Epidermal melanocyte (primary cell): ENCODE measurements around the gene FABP7.
A peak's percentile ranks its signal among the peaks of the same experiment; 100 is the strongest.

Source experiments
- DNase-seq: peaks from one replicate; pipeline ENCODE4 v3.0.0; 2011; ENCODE audit warnings: low spot score; ENCODE audit not compliant: insufficient read length

FABP7 gene

DNA sequence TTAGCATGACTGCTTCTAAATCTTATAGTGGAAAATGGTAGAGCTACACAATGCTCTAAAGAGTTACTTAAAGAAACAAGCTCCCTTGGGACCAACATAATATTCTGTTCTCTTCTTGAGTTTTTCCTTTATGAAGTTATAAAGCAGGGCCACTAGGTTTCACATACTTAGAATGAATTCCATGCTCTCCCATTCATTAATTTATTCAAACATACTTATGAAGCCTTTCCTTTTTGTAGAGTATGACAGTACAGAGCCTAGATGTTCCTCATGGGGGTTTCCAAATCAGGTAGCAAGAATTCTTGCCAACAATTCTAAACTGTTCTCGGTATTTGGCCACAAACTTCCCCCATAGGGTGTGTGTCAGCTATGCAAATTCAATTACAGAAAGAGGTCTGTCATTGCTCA is 20.6 kb upstream of the FABP7 start:
- no peak for DNase-seq

DNA sequence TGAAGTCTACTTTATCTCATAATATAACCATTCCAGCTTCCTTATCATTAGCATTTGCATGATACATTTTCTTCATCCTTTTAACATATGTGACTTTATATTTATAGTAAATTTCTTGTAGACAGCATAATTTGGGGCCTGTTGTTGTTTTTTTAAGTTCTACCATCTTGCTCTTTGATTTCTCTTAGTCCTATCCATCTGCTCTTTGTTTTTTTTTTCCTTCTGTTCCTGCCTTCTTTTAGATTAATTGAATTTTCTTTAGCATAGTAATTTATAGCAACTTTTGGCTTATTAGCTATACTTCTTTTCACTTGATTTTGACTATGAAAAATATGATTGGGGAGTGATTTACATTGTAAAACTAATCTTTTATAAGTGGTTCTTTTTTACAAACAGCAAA is 19.2 kb upstream of the FABP7 start:
- DNase-seq: no peak

DNA sequence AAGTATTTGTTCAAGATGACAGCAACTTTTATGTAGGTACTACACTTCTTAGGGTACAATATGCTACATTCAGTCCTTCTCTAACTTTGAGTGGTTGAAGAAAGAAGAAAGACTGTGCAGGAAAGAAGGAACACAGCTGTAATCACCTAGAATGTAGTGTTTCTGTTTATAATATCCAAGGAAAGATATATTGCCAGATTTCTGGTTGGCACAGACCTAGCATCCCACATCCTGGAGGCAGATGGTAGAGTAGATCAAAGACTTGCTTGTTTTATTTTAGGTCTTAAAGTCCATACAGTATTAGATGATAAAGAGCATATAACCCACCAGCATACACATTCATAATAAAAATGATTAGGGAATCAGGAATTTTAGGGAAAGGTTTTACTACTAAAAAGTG is 13.3 kb upstream of the FABP7 start:
- no peak for DNase-seq

DNA sequence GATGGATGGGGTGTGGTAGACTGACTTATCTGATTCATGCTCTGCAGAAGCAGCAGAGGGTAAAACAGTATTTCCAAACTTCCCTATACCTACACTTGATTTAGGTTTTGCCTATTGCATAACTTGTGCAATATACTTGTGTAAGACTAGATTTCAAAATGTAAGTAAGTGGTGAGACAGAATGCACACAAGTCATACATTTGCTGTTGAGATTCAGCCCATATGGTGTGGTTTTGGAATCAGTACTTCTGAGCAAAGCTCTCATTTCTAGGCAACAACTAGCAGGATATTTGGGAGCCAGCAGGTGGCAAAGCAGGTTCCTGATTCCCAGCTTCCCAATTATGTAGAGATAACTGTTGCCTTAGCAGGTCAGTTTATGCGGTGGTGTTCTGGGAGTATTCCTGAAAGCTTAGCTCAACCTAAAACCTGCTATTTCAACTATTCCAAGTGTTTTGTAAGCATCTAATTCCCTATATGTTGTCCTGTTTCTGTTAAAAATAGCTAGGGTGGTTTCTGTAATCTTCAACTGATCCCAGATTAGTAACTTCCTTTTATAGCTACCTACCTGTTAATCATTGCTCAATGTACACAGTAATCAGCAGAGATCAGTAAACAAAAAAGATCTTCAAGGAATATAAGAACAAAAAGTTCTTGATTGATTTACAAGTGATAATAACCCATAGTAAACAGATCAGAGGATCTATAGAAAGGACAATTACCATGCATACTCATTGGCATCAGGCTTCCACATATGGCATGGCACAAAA is 8.5 kb upstream of the FABP7 start:
- no peak for DNase-seq

DNA sequence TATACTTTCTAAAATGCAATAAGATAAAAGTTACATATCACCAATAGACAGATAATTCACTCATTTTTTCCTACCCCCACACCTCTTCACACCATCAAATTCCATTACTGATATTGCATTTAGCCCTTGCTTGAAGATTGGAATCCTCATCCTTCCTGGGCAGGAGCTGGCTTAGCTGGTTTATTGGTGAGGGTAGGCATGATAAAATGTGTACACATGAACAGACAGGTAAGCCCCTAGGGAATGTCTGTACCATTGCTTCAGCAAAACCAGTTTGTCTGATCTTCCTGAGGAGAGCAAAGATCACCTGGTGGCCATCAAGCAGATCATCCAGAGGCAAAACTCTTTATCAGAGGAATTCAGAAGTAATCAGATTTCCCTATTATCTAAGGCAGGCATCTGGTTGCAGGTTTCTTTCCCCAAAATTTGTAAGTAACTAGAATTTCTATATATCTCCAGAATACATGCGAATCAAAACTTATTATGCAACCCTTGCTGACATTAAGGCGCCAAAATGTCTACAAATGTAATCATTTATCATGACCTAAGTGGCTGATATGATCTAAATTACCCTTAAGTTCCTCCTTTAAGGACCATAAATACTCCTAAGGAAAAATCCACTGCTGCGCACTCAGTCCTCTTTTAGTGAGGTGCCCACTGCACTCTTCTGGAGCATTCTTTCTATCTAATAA is 6.6 kb upstream of the FABP7 start:
- DNase-seq: no peak

DNA sequence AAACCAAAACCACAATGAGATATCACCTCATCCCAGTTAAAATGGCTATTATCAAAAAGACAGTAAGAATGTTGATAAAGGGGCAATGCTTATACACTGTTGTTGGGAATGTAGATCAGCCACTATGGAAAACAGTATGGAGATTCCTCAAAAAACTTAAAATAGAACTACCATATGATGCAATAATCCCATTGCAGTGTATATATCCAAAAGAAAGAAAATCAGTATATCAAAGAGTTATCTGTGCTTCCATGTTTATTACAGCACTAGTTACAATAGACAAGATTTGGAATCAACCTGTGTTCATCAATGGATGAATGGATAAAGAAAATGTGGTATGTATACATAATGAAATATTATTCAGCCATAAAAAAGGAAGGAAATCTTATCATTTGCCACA is 3.5 kb upstream of the FABP7 start:
- no peak for DNase-seq

DNA sequence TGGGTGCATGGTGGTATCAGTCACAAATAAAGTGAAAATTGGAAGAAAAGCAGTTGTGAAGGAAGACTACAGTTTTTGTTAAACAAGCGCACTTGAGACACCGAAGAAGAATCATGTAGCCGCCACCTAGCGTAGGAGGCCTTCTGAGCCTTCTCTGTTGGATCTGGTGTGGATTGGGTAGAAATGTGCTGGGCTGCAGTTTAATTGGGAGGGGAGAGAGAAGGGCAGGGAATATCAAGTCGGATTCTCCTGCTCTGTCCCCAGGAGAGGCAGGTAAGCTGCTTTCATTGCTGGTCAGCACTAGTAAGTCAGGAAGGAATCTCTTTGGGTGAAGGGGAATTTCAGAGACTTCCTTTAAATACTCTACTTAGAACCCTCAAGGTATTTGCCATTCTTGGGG is 1.2 kb upstream of the FABP7 start:
- DNase-seq: no peak

DNA sequence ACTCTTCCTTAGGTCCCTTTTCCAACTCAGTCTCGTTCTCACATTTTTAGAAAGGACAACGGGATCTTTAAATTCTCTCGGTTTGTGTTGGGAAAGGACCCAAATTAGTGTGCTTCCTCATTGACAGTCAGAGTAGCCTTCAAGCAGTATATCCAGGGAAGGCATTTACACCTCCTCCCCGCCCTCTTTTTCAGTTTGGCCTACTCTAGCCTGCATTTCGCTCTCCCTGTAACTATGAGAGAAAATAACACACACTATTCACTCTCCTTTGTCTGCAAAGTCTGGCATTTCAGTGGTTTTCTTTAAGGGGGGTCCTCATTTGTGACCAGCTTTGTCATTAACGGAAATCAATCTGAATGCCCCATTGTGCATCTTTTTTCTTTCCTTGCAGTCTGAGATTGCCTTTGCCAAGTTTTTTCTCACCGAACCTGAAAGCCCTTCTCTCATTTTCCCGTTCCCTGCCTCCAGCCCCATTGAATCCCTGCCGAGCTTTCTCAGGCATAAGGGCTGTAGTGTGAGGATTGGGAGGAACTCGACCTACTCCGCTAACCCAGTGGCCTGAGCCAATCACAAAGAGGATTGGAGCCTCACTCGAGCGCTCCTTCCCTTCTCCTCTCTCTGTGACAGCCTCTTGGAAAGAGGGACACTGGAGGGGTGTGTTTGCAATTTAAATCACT is 393 bp upstream of the FABP7 start:
- no peak for DNase-seq

DNA sequence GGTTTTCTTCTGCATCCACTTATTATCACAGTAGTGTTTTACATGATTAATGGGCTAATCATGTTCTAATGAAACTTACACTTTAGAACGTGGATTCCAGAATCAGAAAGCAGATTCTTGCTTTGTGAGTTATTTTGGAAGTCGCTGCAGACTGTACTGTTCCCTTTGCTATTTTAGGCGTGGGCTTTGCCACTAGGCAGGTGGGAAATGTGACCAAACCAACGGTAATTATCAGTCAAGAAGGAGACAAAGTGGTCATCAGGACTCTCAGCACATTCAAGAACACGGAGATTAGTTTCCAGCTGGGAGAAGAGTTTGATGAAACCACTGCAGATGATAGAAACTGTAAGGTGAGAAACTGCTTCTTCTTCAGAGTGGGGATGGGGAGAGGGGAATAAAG is 598 bp downstream of the FABP7 start:
- no peak for DNase-seq

DNA sequence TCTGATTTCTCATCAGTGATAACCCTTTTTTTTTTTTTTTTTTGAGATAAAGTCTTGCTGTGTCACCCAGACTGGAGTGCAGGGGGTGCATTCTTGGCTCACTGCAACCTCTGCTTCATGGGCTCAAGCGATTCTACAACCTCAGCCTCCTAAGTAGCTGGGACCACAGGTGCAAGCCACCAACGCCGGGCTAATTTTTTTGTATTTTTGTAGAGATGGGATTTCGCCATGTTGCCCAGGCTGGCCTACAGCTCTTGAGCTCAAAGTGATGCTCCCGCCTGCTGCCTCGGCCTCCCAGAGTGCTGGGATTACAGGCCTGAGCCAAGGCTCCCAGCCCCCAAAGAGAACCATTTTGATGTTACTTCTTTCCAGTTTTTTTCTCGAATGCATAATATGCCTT is 2.2 kb downstream of the FABP7 start:
- DNase-seq: no peak

DNA sequence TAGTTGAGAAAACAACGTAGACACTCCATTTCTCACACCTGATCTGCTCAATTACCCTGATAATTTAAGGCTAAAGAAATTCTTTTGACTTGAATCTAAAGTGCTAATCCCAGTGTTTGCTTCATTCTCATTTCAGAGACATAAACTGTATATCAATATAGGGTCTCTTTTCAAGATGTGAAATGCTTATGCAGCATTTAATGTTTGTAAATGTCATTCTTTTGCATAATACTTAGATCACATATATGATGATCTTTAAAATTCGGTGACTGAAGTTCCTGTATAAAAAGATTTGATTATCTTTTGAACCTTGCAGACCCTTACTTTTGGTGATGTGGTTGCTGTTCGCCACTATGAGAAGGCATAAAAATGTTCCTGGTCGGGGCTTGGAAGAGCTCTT is 3.9 kb downstream of the FABP7 start:
- no peak for DNase-seq

DNA sequence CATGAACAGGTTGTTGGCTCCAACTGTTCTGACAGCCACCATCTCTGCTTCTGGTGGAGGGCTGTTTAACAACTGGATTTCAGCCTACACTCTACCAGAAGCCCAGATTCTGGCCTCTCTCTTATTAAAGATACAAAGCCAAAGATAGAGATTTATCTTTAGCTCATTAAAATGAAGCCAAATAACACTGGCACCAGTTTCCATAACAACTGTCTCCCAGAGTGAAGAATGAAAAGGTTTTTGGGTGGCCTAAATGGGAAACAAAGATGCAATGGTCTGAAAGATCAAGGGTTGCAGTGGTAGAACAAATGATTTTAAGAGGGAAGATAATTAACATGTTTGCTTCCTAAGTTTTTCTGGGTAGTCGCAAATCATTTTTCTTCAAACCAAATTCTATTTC is 6.4 kb downstream of the FABP7 start:
- DNase-seq: no peak

DNA sequence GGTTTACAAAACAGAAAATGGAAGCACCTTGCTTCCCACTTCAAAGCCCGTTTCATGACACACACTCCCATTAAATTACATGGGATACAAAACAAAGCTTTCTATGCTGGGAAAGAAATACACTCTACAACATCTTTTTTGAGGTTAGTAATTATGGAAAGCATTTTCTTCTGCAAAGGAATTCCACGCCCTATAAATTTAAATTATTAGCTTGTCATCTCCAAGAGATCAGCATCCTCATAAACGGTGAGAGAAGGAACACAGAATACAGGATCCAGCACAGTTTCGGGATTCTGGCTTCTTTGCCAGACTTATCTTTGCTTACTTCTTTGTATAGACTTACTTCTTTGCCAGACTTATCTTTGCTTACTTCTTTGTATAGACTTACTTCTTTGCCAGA is 8.2 kb downstream of the FABP7 start:
- no peak for DNase-seq

DNA sequence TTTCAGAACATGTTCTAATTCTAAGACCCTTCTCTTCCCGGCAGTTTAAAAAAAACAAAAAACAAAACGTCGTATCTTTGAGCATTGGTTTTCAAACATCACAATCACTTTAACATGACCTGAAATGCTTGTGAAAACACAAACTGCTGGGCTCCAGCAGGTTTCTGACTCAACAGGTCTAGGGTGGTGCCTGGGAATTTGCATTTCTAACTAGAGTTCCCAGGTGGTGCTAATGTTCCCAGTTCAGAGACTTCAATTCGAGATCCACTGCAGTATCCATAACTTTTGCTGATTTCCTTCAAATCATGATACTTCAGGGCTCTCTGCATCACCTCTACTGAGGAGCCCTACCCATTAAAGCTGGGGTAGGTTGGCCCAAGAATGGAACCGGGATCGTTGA is 8.7 kb downstream of the FABP7 start:
- no peak for DNase-seq

DNA sequence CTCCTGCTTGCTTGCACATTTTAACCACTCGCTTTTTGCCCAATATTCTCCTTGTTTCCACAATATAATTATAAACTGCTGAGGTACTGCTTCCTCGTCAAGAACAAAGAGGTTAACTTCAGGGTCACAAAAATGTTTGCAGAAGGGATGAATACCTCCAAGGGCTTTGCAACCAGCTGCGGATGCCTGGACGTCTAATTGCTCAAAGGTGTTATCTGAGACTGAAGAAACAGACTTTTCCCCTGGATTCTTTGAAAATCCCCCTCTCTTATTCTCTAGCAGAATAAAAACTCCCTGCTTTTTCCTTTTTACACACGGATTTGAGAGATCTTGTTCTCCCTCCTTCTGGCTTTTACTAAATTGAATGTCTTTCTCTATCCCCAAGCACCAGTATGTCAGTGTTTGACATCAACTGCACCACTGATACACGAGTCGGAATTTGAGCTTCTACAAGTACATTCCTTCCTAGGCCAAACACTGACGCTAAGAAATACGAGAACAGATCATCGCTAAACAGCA is 9.2 kb downstream of the FABP7 start:
- peak; percentile 29 for DNase-seq

DNA sequence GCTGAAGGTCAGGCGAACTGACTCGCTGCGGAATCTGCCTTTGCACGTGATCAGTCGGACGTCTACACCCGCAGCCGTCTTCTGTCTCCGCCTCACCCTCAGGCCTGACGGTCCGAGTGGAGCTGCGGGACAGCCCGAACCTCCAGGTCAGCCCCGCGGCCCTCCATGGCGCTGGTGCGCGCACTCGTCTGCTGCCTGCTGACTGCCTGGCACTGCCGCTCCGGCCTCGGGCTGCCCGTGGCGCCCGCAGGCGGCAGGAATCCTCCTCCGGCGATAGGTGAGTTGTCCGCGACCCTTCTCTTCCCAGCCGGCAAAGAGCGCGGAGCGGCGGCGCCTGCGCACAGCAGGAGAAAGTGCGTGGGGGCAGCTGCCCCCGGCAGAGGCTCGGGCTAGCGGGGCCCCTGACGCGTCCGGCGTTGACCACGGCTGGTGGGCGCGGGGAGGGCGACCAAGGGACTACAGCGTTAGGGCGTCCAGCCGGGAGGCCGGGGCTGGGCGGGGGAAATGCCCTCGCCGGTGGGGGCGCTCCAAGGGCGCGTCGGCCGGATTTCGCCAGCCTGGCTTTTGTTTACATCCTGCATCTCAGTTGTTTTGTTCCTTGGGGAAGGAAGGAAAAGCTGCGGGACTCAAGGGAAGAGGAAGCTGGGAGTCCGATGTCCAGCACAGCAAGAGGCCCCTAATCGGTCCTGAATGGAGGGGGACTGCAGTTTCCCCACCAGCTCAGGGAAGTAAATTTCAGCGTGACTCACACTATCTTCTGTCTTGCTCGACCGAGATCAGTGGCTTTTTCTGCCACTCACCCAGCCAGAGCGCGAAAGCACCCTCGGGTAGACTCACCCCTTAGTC is 9.9 kb downstream of the FABP7 start, which contains the start of gene SMPDL3A:
Gene SMPDL3A (plus strand): TSS at position 77 of the 846 bp plus-strand sequence. CDS start 89 bp downstream, at position 166.
- peak; percentile 57 for DNase-seq

DNA sequence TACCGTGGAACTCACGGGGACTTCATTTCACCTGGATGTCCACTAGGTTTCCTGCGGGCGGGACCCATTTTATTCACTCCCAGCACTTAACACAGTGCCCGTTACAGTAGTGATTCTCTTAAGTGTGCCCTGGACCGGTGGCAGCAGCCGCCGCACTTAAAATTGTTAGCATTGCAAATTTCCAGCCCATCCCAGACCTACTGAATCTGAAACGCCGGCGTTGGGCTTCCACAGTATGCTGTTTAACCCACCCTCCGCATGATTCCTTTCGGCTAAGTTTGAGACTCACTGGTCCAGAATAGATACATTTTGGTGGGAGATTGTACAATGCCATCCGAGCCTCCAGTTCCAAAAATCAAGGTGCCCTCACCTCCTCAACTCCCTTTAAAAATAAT is 10.5 kb downstream of the FABP7 start:
- DNase-seq: no peak

DNA sequence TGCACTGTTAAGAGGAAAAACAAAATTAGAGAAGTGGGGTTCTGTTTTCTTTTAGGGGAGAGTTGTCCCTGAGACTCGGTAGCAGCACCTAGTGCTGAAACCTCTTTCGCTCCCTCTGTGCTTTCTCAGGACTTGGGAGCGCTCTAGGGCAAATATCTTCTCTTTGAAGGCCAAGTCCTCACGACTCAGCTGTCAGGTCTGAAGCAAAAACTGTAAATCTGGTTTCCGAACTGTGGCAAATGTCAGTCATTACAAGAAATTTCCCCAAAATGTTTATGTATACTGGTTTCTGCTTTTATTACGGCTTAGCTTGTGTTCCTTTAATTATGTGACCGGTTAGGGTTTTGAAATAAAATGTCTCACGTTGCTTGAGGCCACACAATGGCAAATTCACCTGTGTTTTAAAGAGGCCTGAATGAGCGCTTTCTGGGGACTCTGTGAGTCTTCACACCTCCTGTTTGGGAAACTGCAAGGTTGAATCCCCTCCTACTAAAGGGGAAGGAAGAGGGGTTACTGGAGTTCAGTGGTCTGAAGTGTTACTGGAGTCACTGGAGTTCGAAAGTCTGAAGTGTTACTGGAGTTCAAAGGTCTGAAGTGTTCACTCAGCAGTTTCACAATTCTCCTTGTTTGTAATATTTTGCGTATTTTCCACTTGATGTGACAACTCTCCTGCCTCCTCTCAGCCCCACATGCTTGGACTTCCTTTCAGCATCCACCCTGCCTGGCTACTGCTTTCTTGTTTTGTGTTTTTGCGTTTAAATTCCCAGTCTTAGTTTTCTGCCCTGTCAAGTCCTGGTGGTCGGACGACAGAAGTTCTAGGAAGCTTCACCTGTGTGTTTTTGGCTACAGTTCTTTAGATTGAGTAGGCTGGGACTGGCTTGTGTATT is 11.2 kb downstream of the FABP7 start:
- DNase-seq: no peak

DNA sequence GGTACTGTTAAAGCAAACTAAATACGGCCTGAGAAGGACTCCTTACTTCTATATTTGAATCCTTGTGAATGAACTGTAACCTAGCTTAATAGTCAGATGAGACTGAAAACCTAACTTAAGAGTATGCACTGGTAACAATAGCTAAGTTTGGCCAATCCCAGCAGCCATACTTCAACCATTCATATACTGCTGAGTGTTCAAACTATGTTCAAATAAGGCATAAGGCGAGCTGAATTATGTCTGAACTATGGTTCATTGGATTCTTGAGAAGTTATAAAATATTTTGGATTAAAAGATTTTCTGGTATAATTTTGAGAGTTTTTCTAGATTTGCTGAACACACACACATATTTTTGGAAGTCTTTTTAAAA is 11.8 kb downstream of the FABP7 start:
- no peak for DNase-seq

DNA sequence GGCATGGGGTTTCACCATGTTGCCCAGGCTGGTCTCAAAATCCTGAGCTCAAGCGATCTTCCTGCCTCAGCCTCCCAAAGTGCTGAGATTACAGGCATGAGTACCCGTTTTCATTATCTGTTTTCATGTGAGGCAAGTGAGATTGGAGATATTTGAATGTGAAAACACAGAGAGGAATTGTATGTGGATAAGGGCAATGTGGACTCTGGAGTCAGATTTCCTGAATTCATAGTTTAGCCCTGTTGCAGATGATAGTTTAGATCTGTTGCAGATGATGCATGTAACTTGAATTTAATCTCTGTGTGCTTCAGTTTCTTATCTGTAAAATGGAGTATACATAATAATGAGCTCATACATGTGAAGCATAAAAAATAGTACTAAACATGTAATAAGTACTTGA is 13.2 kb downstream of the FABP7 start:
- DNase-seq: no peak
